Fibroblast of skin of back (primary cell): ENCODE results near the gene RHOC. TPM values are rescaled to one million over a fixed set of nuclear protein-coding genes. Genes with fewer than 3 reads are reported as not detected.
"Not testable (repeated sequence)": the region's sequence is repeated elsewhere in the genome, so short reads cannot be mapped to it uniquely, and the experiment has no call there.

Experiments used
- DNase-seq: peaks from one replicate; pipeline ENCODE4 v3.0.0-alpha.2; 2013
- polyA plus RNA-seq, 2 experiments: library from polyadenylated mRNA; unstranded; fragments of 120-200 nt; gene quantifications; one replicate each; pipeline ENCODE4 v1.2.1, GENCODE V29; 2013; ENCODE audit not compliant: insufficient read length in 2 of 2

Gene RHOC
- polyA plus RNA-seq (2013, experiment 1 of 2; ENCODE audit: insufficient read length): 1,154 TPM
- polyA plus RNA-seq (2013, experiment 2 of 2; ENCODE audit: insufficient read length): 702 TPM

DNA sequence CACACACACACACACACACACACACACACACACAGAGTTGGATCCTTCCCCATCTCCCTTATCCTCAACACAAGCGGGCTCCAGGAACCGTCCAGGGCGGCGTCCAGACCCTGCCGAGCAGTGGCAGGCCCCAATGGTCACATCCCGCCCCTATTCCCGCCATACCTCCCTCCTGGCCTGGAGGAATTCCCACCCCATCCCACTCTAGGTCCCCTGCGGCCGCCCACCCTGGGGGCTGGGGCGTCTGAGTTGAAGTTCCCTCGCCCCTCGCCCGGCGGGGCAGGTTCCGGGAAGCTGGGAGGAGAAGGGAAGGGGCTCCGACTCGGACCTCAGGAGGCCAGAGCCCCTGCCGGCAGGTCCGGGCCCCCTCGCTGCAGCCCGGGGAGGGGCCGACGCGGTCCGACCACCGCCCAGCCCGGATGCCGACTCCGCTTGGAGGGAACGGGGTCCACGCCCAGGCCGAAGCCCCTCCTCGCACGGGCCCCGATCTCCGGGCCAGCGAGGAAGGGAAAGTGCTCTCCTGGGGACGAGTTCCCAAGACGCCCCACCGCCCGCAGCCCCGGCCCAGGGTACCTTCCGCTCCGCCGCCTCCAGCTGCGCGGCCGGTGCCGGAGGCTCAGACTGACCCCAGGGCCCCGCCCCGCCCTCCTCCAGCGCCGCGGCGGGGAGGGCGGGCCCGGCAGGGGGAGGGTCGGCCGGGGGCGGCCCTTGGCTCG is at the start of gene RHOC:
Gene RHOC, minus strand, starts transcription at position 623 of the 716 bp plus-strand sequence. CDS start 3,328 bp downstream, outside the sequence.
- DNase-seq: peak; percentile 78

DNA sequence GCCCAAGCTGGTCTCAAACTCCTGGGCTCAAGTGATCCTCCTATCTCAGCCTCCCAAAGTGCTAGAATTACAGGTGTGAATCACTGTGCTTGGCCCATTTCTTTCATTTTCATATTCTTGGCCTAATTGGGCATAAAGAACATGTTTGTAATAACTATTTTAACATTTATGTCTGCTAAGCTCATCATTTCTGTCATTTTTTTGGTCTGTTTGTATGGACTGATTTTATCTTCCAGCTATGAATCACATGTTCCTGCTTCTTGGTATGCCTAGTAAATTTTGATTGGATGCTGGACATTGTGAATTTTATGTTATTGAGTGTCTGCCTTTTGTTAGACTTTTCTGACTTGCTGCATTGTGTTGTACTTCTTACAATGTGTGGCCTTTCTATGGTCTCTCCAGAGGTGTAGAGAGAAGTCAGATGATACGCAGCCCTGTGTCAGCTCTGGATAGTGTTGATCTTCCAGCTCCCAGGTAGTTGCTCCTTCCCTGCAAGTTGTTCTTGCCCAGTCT is 47.2 kb upstream of the RHOC start:
- no peak for DNase-seq

DNA sequence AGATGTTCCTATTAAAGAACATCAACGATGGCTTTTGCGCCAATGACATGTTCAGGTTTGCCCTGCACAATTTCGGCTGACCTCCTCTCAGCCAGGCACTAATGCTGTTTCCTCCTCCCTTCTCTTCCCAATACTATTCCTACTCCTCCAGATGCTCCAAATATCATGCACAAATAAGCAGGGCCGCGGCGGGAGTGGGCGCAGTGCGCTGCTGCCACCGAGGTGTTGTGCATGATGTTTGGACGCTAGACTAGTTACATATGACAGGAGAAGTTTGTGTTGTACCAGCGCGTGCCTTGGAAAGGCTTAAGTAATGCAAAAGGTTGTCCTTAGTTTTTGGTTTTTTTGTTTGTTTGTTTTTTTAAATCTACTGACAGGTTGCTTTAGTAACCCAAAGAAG is 41.5 kb upstream of the RHOC start:
- no peak for DNase-seq

DNA sequence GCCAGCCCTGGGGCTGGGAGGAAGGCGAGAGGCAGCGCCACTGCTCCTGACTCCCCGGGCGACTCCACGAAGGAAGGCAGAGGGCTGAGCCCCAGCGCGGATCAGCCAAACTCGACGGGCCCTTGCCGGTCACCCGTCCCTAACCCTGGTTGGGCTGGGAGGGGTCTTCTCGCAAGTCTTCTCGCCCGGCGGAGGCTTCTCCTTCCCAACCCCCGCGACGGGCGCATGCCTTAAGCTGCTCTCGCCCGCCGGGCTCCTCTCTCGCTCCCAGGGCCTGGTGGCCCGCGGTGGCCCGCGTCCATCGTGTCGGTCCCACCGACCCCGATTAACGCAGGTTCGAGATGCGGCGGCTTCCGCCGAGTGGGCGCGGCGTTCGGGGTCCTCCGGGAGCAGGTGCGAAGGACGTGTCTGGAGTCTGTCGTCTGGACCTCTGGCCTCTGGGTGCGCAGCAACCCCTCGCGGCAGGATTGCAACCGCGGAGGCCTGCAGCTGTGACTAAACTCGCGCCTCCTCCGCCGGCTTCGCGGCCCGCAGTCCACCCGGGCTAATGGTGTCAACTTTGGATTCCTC is 37.2 kb upstream of the RHOC start:
- DNase-seq: peak; percentile 51

DNA sequence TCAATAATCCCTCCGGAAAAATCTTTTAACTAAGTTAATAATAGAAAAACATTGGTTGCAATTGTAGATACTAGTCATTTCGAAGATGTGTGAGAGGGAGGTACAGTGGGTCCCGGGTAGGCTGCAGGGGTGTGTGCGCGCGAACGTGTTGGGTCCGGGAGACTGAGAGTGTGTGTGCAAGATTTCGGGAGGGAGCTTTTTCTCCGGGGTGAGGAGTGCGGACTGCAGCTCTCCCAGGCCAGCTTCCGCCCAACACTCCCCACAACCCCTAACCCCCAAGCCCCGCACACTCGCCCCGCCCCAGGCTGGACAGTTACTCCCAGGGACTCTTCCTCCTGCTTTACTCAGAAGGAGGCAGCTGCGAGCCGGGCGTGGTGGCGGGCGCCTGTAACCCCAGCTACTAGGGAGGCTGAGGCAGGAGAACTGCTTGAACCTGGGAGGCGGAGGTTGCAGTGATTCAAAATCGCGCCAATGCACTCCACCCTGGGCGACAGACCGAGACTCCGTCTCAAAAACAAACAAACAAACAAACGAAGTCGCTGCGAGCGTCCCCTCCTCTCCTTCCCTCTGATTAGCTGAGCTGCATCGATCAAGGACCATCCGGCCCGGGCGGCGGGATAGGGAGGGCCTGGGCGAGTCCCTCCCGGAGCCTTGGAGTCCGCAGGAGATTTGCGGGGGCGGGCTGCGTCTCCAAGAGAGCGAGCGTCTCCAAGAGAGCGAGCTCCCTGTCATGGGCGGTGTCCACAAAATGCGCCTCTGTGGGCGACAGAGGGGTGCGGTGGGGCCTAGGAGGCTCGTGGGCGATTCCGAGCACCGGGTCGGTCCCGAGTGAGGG is 36.5 kb upstream of the RHOC start:
- no peak for DNase-seq

DNA sequence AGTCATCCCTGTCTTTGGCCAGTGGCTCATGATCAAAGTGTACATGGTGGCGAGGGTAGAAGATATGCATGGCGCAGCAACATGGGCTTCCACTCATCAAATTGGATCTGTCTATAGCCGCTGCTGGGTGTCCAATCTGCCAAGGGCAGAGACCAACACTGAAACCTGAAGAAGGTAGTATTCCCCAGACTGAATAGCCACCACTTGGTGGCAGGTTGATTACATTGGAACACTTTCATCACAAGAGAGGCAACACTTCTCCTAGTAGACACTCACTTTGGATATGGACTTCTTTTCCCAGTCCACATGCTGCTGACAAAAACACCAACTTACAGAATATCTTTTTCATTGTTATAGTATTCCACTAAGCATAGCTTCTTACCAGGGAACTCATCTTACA is 30.6 kb upstream of the RHOC start:
- no peak for DNase-seq

DNA sequence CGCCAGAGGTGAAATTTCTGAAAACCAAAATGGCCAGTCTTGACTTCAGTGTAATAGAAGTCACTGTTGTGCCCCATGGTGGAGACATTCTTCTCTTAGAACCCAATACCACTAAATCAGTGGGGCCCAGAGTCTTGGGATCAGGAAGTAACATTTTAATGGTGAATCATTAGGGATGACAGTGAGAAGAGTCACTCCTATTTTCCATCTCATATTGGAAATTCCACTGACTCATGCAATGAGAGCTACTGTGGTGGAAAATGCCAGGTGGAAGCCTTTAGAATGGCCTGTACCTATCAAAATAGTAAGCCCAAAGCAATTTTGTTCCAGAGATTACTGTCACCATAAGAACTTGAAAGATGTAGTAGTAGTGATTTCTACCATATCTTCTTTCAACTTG is 28.8 kb upstream of the RHOC start:
- peak; percentile 89 for DNase-seq

DNA sequence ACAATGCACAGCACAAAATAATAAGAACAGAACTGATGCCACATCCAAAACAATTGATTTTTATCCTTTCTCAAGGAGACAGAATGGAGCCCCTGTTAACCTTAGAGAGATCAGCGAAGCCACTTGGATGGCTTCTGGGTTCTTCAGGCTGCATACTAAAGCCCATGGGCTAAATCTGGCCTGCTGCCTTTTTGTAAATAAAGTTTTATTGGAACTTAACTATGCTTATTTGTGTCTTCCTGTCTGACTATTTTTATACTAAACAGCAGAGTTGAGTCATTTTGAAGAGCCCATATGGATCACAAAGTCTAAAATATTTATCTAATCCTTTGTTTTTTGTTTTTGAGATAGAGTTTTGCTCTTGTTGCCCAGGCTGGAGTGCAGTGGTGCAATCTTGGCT is 24.5 kb upstream of the RHOC start:
- no peak for DNase-seq

DNA sequence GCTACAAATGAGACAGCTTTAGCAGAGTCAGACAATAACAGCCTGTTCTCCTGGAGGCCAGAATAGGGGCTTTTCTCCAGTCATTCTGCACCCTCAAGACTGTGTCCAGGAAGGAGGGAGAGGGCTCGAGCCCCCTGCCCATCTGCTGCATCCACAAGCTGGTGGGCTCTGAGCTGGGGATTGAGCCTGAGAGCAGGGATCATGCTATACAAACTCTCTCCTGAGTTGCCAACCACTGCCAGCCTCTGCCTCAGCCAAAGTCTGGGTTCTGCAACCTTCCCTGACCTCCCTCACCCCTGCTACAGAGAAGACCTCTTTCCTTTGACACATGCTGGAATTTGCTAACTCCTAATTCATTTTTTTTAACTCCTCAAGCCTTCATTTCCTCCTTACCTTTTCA is 23.0 kb upstream of the RHOC start:
- DNase-seq: no peak

DNA sequence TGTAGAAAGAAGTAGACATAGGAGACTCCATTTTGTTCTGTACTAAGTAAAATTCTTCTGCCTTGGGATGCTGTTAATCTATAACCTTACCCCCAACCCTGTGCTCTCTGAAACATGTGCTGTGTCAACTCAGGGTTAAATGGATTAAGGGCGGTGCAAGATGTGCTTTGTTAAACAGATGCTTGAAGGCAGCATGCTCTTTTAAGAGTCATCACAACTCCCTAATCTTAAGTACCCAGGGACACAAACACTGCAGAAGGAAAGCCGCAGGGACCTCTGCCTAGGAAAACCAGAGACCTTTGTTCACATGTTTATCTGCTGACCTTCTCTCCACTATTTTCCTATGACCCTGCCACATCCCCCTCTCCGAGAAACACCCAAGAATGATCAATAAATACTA is 22.1 kb upstream of the RHOC start:
- not testable (repeated sequence) for DNase-seq

DNA sequence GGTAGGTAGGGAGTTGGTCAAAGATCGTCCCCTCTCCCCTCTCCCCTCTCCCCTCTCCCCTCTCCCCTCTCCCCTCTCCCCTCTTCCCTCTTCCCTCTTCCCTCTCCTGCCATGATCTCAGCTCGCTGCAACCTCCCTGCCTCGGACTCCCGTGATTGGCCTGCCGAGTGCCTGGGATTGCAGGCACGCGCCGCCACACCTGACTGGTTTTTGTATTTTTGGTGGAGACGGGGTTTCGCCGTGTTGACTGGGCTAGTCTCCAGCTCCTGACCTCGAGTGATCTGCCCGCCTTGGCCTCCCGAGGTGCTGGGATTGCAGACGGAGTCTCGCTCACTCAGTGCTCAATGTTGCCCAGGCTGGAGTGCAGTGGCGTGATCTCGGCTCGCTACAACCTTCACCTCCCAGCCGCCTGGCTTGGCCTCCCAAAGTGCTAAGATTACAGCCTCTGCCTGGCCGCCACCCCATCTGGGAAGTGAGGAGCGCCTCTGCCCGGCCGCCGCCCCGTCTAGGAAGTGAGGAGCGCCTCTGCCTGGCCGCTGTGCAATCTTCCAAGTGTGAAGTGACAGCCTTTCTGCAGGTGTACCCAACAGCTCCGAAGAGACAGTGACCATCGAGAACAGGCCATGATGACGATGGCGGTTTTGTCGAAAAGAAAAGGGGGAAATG is 21.5 kb upstream of the RHOC start:
- DNase-seq: not testable (repeated sequence)

DNA sequence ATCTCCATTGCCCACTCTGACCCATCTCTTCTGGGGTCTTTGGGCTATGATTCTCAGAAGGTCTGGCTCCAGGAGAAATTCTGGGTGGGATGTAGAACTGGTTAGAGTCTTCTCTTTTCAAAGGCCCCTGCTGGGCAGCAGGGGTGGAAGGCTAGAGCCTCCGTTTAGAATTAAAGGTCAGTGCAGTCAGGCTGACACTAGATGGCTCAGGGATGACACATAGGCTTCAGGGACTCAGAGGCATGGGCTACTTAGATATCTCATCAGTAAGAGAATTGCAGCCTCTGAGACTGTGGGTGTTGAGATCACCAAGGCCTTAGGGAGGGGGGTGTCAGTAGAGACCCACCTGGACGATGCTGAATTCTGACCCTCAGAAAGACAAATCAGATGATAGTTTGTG is 20.8 kb upstream of the RHOC start:
- DNase-seq: peak; percentile 22

DNA sequence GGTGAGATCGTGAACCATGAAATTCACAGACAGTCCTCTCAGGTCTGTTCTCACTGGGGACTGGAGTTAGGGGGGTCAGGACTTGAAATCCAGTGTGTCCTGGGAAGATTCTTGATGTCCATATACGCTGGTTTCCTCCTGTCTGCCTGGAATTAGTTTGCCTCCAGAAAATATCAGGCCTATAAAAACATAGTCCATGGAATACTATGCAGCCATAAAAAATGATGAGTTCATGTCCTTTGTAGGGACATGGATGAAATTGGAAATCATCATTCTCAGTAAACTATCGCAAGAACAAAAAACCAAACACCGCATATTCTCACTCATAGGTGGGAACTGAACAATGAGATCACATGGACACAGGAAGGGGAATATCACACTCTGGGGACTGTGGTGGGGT is 17.3 kb upstream of the RHOC start:
- DNase-seq: not testable (repeated sequence)

DNA sequence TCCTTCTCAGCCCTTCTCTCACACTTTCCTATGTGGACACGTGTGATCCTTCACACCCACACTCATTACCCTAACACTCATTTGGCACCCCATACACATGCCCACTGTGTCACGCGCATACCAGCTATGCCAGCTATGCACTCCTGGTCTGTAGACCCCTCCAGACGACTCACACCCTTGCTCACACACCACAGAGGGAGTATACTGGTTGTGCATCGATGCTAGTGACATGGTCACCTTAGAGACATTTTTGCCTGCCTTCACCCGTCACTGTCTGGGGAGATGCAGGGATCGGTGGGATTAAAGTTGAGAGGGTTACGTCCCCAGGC is 16.5 kb upstream of the RHOC start:
- DNase-seq: no peak

DNA sequence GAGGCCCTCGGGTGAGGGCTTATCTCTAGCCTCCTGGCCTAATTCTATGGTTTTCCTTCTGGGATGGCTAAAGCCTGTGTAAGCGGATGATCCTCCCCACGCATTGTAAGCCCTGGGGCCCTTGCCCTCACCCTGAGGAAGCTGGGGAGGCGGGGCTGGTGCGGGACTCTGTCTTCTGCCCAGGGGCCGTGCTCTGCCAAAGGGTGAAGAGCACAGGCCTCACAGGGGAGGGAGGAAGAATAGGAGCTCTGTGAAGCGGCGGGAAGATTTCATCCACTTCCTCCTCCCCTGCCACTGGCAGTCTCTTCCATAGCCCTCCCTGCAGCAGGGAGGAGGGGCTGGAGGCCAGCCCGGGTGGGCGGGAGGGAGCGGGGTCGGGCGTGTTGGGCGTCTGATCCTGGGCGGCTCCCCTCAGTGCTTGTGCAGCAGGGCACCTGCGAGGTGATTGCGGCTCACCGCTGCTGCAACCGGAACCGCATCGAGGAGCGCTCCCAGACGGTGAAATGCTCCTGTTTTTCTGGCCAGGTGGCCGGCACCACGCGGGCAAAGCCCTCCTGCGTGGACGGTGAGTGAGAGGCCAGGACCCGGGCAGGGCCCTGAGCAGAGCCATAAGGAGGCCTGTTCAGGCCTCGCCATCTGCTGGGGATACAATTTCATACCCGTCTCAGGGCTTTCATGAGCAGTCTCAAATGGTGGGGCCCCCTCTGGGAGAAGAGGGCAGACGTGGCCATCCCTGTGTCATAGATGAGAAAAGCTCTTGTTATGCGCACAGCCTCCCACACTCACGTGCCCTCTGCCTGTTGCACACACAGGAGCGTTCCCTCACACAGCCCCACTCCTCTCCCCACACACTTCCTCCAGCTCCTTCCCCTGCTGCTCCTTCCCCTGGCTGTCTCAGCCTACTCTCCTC is 15.9 kb upstream of the RHOC start:
- no peak for DNase-seq

DNA sequence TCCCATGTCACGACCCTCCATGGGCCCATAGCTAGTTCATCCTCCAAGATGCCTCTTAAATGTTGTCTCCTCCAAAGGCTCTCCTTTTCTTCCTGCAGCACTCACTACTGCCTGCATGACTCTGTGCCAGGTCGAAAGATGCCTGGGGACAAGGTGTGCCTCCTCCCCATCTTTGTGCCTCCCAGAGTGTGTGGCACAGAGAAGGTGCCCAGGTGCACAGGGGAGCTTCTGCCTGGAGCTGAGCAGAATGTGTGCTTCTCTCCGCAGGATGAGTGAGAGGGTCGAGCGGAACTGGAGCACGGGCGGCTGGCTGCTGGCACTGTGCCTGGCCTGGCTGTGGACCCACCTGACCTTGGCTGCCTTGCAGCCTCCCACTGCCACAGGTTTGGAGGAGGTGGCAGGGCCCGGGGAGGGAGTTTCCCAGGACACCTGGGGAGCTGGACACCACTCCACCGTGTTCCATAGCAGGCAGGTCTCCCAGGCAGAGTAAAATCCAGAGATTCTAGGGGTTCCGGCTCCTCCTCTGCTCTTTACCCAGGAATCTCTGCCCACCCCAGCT is 15.1 kb upstream of the RHOC start:
- no peak for DNase-seq

DNA sequence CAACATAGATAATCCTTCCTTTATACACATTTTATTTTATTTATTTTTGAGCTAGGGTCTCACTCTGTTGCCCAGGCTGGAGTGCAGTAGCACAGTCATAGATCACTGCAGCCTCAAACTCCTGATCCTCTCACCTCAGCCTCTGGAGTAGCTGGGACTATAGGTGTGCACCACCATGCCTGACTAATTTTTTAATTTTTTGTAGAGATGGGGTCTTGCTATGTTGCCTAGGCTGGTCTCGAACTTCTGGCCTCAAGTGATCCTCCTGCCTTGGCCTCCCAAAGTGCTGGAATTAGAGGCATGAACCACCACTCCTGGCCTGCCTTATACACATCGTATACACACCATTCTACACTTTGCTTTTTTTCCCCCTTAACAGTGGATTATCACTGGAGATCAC is 14.4 kb upstream of the RHOC start:
- DNase-seq: not testable (repeated sequence)

DNA sequence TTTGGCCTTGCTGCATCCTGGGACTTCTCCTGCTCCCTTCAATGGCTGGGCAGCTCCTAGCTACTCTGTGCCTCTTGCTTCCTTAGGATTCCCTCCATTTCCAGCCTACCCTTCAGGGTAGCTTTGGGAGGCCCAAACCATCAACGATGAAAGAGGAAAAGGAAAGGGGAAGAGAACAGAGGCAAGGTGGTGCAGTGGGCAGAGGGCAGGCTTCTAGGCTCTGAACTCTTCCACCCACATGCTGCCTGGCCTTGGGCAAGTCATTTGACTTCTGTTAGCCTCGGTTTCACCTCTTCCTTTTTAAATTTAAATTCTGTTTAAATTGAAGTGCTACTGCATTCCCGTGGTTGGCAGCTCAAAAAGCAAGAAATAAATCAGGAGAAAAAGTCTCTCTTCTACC is 13.9 kb upstream of the RHOC start:
- DNase-seq: no peak

DNA sequence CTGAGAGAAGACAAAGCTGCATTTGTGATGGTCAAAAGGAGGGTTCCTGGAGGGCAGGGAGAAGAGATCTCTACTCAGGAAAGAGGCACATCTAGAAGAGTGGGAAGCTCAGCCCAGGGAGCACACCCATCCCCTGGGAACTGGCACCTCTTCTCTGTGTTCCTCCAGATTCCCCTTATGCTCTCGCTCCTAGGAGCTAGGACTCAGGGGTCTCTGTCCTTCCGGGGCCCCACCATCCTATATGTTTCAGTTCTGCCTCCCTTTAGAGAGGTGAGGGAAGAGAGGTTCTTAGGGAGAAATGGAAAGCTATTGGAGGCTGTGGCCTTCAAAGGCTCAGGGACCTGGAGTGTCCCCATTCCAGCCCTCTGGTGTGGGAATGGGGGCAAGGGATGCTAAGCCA is 12.8 kb upstream of the RHOC start:
- DNase-seq: no peak

DNA sequence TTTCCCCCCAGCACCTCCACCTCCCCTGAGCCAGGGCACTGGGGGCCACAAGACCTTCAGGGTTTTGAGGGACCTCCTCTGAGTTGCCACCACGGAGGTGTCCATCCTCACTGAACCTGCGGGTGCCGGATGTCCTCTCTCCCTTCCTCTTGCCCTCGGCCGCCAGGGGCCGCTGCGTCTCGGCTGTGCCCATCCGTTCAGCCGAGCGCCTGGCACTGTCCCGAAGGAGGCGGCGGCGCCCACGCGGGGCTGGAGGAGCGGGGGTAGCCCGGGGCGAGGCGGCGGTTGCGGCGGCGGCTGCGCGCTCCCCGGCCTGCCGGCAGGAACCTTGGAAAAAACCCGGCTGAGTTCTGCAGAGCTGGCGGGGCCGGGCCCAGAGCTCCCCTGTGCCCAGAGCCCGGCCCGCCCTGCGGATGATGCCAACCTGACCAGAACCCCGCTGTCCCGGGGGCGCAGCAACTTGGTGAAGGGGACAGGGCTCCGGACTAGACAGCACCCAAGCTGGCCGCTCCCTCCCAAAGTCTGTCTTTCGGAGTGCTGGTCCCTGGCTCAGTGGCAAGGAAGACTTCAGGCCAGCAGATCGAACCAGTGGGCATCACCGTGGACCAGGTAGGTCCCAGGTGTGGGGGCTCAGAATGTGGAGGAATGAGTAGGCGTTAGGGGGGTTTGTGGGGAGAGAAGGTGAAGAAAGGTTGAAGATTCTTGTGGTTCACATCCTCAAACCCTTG is 11.9 kb upstream of the RHOC start:
- DNase-seq: peak; percentile 67
